SU-DHL-6 (cell line): ENCODE measurements around the gene LDHA.

Experiments used
- EZH2phosphoT487 ChIP-seq: fragments of 200-600 bp; sonication (generic), shearing (Covaris generic); conservative IDR thresholded peaks from 2 replicates; pipeline ENCODE4 v1.6.1; 2018; ENCODE audit warnings: mild to moderate bottlenecking, antibody characterized with exemption, low read length, moderate library complexity, mixed read lengths
- TF ChIP-seq, protein P1 (sequence below): fragments of 200-600 bp; sonication (generic); IDR thresholded peaks from one replicate; pipeline ENCODE4 v1.5.1; 2017; ENCODE audit warnings: antibody characterized with exemption, mild to moderate bottlenecking, low read length, moderate library complexity; ENCODE audit not compliant: insufficient read depth, poor library complexity, severe bottlenecking

GRCh38 chr11:18364495-18365073, 29.8 kb upstream of the LDHA start:
- TF ChIP-seq, protein P1, sequence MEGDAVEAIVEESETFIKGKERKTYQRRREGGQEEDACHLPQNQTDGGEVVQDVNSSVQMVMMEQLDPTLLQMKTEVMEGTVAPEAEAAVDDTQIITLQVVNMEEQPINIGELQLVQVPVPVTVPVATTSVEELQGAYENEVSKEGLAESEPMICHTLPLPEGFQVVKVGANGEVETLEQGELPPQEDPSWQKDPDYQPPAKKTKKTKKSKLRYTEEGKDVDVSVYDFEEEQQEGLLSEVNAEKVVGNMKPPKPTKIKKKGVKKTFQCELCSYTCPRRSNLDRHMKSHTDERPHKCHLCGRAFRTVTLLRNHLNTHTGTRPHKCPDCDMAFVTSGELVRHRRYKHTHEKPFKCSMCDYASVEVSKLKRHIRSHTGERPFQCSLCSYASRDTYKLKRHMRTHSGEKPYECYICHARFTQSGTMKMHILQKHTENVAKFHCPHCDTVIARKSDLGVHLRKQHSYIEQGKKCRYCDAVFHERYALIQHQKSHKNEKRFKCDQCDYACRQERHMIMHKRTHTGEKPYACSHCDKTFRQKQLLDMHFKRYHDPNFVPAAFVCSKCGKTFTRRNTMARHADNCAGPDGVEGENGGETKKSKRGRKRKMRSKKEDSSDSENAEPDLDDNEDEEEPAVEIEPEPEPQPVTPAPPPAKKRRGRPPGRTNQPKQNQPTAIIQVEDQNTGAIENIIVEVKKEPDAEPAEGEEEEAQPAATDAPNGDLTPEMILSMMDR, result no peak
- TF ChIP-seq EZH2phosphoT487, result no peak
